ENCODE measurements around the gene GSG1.

- no peak for TF ChIP-seq POLR2AphosphoS5 (IDR thresholded peaks at IDR 0.05)
- TF ChIP-seq, protein P1, sequence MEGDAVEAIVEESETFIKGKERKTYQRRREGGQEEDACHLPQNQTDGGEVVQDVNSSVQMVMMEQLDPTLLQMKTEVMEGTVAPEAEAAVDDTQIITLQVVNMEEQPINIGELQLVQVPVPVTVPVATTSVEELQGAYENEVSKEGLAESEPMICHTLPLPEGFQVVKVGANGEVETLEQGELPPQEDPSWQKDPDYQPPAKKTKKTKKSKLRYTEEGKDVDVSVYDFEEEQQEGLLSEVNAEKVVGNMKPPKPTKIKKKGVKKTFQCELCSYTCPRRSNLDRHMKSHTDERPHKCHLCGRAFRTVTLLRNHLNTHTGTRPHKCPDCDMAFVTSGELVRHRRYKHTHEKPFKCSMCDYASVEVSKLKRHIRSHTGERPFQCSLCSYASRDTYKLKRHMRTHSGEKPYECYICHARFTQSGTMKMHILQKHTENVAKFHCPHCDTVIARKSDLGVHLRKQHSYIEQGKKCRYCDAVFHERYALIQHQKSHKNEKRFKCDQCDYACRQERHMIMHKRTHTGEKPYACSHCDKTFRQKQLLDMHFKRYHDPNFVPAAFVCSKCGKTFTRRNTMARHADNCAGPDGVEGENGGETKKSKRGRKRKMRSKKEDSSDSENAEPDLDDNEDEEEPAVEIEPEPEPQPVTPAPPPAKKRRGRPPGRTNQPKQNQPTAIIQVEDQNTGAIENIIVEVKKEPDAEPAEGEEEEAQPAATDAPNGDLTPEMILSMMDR (IDR thresholded peaks at IDR 0.05 in 8 of 11, conservative IDR thresholded peaks at IDR 0.05 in 3 of 11): no peak
Measured at GRCh38 chr12:13080266-13080665, 23.2 kb downstream of the GSG1 start.

Measured in spleen (tissue), 7 donors.